Psoas muscle (tissue), 8 donors: Measurements from ENCODE around the gene CADM1. TPM values are rescaled to one million over a fixed set of nuclear protein-coding genes. Genes with fewer than 3 reads are reported as not detected.
A peak's percentile ranks its signal among the peaks of the same experiment; 100 is the strongest.

ENCODE experiments used
- ATAC-seq, 4 donors: fragments of 200-7000 bp; cut with Tn5 transposase; one replicate each; pipeline ENCODE4 v1.9.1; 2020; ENCODE audit warnings: moderate library complexity in 3 of 4, mild to moderate bottlenecking in 2 of 4
- DNase-seq, 2 donors: peaks; one replicate each; pipeline ENCODE4 v3.0.0-alpha.2; 2020
- H3K27ac ChIP-seq: fragments of 200-600 bp; one replicate; pipeline ENCODE4 v1.8.0; 2022
- H3K27me3 ChIP-seq, 3 donors: fragments of 200-600 bp in 1 of 3; one replicate each; pipeline versions ENCODE4 v1.6.1 to v1.8.0; 2013 to 2022; ENCODE audit warnings: low read length in 2 of 3, mild to moderate bottlenecking in 2 of 3, moderate library complexity in 1 of 3; ENCODE audit not compliant: insufficient read depth in 3 of 3
- H3K36me3 ChIP-seq, 2 donors: fragments of 200-600 bp in 1 of 2; one replicate each; pipeline versions ENCODE4 v1.6.1 to v1.8.0; 2013 to 2022; ENCODE audit warnings: low read depth in 1 of 2, mild to moderate bottlenecking in 1 of 2, moderate library complexity in 1 of 2; ENCODE audit not compliant: insufficient read depth in 1 of 2
- H3K4me1 ChIP-seq: fragments of 200-600 bp; one replicate; pipeline ENCODE4 v1.8.0; 2022
- H3K4me3 ChIP-seq: fragments of 200-600 bp; one replicate; pipeline ENCODE4 v1.8.0; 2022; ENCODE audit warnings: mild to moderate bottlenecking
- H3K9me3 ChIP-seq: fragments of 200-600 bp; one replicate; pipeline ENCODE4 v1.8.0; 2022
- WGBS, 3 donors: extraction: QIAGEN DNeasy Blood & Tissue Kit; methylation state at CpG; one replicate each; pipeline versions ENCODE4 v1.1.6 to v1.1.7; 2013; 5-methylcytosine and 5-hydroxymethylcytosine counted together
- intact Hi-C, 2 donors: fragments of 100-400 bp; cut with DNase I; formaldehyde crosslinking; loops; one replicate each; pipeline versions ENCODE4 v1.11.0 to v1.14.2; 2022
- polyA plus RNA-seq, 3 donors: library from polyadenylated mRNA; stranded (reverse); fragments of 200-250 nt; gene quantifications; one replicate each; pipeline ENCODE4 v1.2.3, GENCODE V29; 2013
- total RNA-seq, 4 donors: library from RNA; stranded (reverse); fragmentation: NEBNext Ultra II Directional in 2 of 4; extraction: Animal tissue kit (Norgen Biotek cat#: 25700) in 2 of 4; gene quantifications; one replicate each; pipeline versions ENCODE4 v1.2.1 to v1.2.4, GENCODE V29; 2021 to 2023
- TF ChIP-seq, protein P1 (sequence below): fragments of 200-600 bp; IDR thresholded peaks from one replicate; pipeline ENCODE4 v1.8.0; 2022; ENCODE audit warnings: antibody characterized with exemption
- donor health status: healthy with polysubstance abuse.
- donor health status: DM: no; HTN: no; CAD: no; lungs with moderate emphysema.
- donor health status: Bipolar disorder and iron deficiency.
- donor health status: healthy.
- donor health status: DM: yes; HTN: yes; CAD: no.
- donor health status: DM: no; HTN: no; CAD: no.
- donor health status: DM: no; HTN: no; CAD: no.
- donor health status: DM: yes; HTN: yes; CAD: no.

The CADM1 gene
- total and polyA plus RNA-seq, 7 donors = 3.1 to 12.4 (median 9.5) TPM

DNA sequence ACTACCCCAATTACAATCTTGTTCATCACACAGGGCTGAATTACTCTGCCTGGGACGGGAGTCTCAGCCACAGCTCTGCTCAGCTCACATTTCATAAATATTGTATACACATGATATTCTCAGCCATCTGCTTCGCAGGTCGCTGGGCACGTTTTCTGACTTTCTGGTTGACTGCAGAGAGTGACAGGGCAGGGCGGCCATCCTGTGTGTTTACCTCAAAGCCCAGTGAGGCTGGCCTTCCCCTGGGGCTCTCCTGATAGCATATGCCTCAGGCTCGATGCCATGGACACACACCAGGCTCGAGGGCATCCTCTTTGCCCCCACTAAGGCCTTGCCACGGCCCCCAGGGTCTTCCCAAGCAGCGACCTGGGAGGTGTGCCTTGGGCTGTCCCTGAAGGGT, 345.0 kb downstream of the CADM1 start:
- Histone ChIP-seq H3K27ac (no peak overlapping the region), H3K36me3 (no peaks in the 10 kb centered on the region), H3K4me3 (no peak overlapping the region), H3K27me3 (no peaks in the 10 kb centered on the region), H3K9me3 (no peaks in the 10 kb centered on the region), H3K4me1 (no peaks in the 10 kb centered on the region)
- DNase-seq (no peak), ATAC-seq (peak in 1 of 4 donors; percentile 58)
- WGBS, 3 donors = 43 to 53% (median 44%) methylated on average over 9 of the region's 9 CpGs
- TF ChIP-seq, protein P1, sequence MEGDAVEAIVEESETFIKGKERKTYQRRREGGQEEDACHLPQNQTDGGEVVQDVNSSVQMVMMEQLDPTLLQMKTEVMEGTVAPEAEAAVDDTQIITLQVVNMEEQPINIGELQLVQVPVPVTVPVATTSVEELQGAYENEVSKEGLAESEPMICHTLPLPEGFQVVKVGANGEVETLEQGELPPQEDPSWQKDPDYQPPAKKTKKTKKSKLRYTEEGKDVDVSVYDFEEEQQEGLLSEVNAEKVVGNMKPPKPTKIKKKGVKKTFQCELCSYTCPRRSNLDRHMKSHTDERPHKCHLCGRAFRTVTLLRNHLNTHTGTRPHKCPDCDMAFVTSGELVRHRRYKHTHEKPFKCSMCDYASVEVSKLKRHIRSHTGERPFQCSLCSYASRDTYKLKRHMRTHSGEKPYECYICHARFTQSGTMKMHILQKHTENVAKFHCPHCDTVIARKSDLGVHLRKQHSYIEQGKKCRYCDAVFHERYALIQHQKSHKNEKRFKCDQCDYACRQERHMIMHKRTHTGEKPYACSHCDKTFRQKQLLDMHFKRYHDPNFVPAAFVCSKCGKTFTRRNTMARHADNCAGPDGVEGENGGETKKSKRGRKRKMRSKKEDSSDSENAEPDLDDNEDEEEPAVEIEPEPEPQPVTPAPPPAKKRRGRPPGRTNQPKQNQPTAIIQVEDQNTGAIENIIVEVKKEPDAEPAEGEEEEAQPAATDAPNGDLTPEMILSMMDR = no peak
- intact Hi-C loops = no loop called here

DNA sequence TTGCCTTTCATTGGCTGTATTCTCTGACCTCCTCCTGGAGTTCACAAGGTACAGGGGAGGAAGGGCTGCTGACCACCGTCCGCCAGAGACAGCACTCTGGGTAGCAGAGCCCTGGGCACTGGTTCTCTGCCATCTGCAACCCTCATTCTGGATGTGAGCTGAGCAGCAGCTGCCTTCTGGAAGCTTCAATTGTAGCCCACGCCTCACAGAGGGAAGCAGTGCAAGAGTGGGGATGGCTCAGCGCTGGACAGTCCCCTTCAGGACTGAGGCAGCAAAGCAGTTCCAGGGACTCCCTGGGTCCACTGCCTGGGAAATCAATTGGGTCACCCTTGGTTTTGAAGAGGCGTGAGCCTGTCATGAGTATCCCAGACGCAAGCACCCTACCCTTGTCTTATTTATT, 346.2 kb downstream of the CADM1 start:
- TF ChIP-seq, protein P1 = no peak
- no peaks in the 10 kb centered on the region for H3K9me3 ChIP-seq
- intact Hi-C loops = no loop called here
- H3K36me3 ChIP-seq = no peaks in the 10 kb centered on the region
- WGBS, 3 donors = 79 to 86% (median 80%) methylated on average over 6 of the region's 6 CpGs
- no peak for DNase-seq
- H3K27ac ChIP-seq = no peak overlapping the region
- ATAC-seq = no peak
- no peak overlapping the region for H3K4me3 ChIP-seq
- H3K4me1 ChIP-seq = no peaks in the 10 kb centered on the region
- no peaks in the 10 kb centered on the region for H3K27me3 ChIP-seq

DNA sequence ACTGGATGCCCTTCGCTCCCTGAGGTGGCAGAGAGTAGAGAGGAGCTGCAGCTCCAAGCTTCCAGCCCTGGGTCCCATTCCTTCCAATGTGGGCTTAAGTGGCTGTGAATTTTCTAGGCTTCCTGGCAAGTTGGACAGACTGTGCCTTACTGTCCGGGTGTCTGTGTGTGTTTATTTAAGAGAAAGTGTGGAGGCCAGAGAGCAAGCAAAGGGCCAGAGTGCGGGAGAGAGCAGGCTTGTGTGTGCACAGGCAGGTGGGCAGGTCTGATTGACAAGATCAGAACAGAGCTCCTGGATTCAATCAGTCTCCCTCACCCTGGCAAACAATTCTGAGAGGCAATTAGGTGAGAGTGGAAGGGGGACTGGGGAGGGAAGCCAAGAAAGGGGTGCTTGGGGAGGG, 347.0 kb downstream of the CADM1 start:
- no peak overlapping the region for H3K4me3 ChIP-seq
- no peak for DNase-seq
- H3K27ac ChIP-seq = no peak overlapping the region
- WGBS, 3 donors = 84 to 89% (median 85%) methylated on average over 3 of the region's 3 CpGs
- no peaks in the 10 kb centered on the region for H3K4me1 ChIP-seq
- TF ChIP-seq, protein P1 = no peak
- ATAC-seq = no peak
- H3K36me3 ChIP-seq = no peaks in the 10 kb centered on the region
- intact Hi-C loops = no loop called here
- H3K9me3 ChIP-seq = no peaks in the 10 kb centered on the region
- H3K27me3 ChIP-seq = no peaks in the 10 kb centered on the region

DNA sequence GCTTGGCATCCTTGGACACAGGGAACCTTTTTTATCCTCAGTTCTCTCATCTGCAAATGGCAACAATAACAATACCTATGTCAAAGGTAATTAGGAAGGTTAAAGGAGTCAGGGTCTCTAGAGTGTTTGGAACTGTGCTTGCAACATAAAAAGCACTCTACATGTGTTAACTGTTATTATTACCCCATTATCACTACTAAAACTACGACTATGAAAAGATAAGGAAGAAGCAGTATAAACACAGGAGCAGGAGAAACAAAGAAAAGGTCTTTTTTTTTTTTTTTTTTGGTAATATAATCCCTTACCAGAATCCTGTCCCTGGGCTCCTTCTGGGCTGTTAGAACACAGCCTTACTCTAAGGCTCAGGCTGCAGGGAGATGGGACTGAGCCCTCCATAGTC, 348.2 kb downstream of the CADM1 start:
- Histone ChIP-seq H3K27ac (no peak overlapping the region), H3K27me3 (no peaks in the 10 kb centered on the region), H3K36me3 (no peaks in the 10 kb centered on the region), H3K9me3 (no peaks in the 10 kb centered on the region), H3K4me3 (no peak overlapping the region), H3K4me1 (no peaks in the 10 kb centered on the region)
- 65 to 86% (median 70%) methylated on average over 1 of the region's 1 CpG for WGBS, 3 donors
- no peak for ATAC-seq
- intact Hi-C loops = no loop called here
- TF ChIP-seq, protein P1 = no peak
- no peak for DNase-seq

DNA sequence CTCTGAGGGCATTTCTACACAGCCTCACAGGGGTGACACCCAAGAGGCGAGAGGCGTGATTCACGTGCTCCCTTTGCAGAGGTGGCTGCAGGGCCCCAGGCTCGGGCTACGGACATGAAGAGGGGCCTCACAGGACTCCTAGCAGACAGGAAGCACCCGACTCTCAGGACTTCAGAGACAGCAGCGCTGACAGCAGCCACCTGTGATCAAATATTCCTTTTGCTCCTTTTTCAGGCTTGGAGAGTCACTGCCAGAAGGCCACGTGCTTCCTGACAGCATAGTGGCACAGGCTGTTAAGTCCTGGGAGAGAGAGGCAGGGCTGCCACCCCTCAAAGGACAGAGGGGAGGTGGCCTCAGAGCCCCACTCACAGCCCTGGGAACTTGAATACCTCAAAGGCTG, 348.9 kb downstream of the CADM1 start:
- TF ChIP-seq, protein P1 = no peak
- H3K27me3 ChIP-seq = no peaks in the 10 kb centered on the region
- H3K27ac ChIP-seq = no peak overlapping the region
- 66 to 68% (median 67%) methylated on average over 8 of the region's 8 CpGs for WGBS, 3 donors
- intact Hi-C loops = no loop called here
- no peaks in the 10 kb centered on the region for H3K36me3 ChIP-seq
- DNase-seq (no peak), ATAC-seq (no peak)
- H3K4me3 ChIP-seq = no peak overlapping the region
- no peaks in the 10 kb centered on the region for H3K9me3 ChIP-seq
- no peaks in the 10 kb centered on the region for H3K4me1 ChIP-seq
